ENCODE measurements around the gene ZNF236. TPM values are rescaled to one million over a fixed set of nuclear protein-coding genes. Genes with fewer than 3 reads are reported as not detected.

ZNF236 gene
- total RNA-seq, 2 experiments from 2014 or later: 18.2 to 24.3 TPM

DNA sequence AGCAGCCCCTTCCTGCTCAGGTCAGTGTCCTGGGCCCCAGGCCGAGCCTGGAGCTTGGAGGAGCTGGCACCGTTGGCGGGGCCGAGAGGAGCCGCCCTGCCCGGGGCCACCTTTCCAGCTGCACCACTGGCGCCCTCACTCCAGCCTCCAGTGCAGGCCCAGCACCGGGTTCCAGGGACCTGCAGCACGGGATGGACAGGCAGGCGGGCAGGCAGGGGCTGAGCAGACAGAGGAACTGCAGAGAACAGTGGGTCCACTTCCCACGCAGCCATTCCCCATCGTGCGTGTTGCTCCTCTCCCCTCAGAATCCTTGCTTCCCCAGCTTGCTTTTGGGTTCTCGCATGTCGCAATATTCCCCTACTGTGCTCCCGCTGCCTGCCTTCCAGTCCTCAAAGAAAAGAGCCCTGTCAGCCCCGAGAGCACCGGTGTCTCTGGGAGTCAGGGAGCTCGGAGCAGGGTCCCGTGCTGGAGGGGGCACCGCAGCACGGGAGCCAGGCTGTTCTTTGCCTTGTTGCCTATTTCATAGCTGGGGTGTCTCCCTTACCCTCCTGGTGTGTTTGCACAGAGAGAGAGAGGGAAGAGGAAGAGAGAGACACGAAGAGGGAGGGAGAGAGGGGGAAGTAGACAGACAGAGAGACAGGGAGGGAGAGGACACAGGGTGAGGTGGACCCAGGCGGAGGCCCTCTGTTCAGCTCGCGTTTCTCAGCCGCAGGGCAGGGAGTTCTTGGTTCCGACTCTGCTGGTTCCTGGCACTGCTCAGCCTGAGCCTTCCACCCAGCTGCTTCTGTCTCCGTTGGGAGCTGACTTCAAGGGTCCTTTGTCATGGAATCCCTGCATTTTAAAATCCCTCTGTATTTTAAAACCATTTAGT is 184.2 kb downstream of the ZNF236 start:
- CTCF ChIA-PET: interaction anchor here (1.0 to 1.1 kb wide), 2 partner anchors 9 to 205 kb away, joined by 3 read pairs; no protein-coding TSS in a partner anchor
- Mint-ChIP-seq H3K27me3 (ENCODE audit: low read depth) (no peaks in the 10 kb centered on the region), H3K4me3 (no peak overlapping the region), H3K27ac (no peak overlapping the region), H3K9me3 (ENCODE audit: insufficient read depth) (no peaks in the 10 kb centered on the region), H3K4me1 (ENCODE audit: low read depth) (peaks cover 44% of the 10 kb centered on the region), H3K36me3 (ENCODE audit: low read depth) (peaks cover 17% of the 10 kb centered on the region)
- ATAC-seq: no peak
- POLR2A ChIA-PET: interaction anchor here (1.4 kb wide), 1 partner anchor 48 kb away, joined by 3 read pairs; no protein-coding TSS in a partner anchor
- no peak for DNase-seq

DNA sequence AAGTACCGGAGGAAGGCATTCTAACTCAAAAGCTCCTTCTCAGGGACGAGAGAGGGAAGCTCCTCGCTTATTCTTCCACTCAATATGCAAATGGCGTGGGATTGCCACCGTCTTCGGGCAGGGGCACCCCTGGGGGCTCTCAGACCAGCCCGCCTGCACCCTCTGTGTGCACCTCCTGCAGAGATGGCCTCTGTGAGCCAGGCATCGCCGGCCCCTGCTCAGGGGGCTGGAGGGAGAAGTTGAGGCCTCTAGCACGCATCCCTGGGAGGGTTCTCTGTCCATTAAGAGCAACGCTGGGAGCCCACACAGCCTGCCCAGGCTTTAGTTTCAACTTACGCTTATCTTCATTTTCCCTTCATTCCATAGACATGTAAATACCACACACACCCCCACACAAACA is 184.9 kb downstream of the ZNF236 start:
- Mint-ChIP-seq H3K27me3 (ENCODE audit: low read depth) (no peaks in the 10 kb centered on the region), H3K4me3 (no peak overlapping the region), H3K4me1 (ENCODE audit: low read depth) (peaks cover 44% of the 10 kb centered on the region), H3K9me3 (ENCODE audit: insufficient read depth) (no peaks in the 10 kb centered on the region), H3K36me3 (ENCODE audit: low read depth) (peaks cover 23% of the 10 kb centered on the region), H3K27ac (peak overlapping the region; percentile 49)
- DNase-seq: no peak
- ATAC-seq: no peak
- CTCF ChIA-PET: interaction anchor here (1.0 to 1.1 kb wide), 2 partner anchors 8 to 205 kb away, joined by 3 read pairs; no protein-coding TSS in a partner anchor
- POLR2A ChIA-PET: interaction anchor here (1.4 kb wide), 1 partner anchor 47 kb away, joined by 3 read pairs; no protein-coding TSS in a partner anchor

- DNase-seq (no peak), ATAC-seq (no peak)
- peaks cover 28% of the 10 kb centered on the region for H3K36me3 Mint-ChIP-seq (ENCODE audit: low read depth)
- ChIA-PET CTCF (no interaction called here), POLR2A (no interaction called here)
- H3K4me3 Mint-ChIP-seq: no peak overlapping the region
- no peaks in the 10 kb centered on the region for H3K27me3 Mint-ChIP-seq (ENCODE audit: low read depth)
- no peak overlapping the region for H3K27ac Mint-ChIP-seq
- H3K4me1 Mint-ChIP-seq (ENCODE audit: low read depth): peaks cover 43% of the 10 kb centered on the region
- H3K9me3 Mint-ChIP-seq (ENCODE audit: insufficient read depth): no peaks in the 10 kb centered on the region
Observed at GRCh38 chr18:77008006-77008405, 185.6 kb downstream of the ZNF236 start.

GRCh38 chr18:77008576-77009315 is 186.4 kb downstream of the ZNF236 start:
- no peak for ATAC-seq
- no peaks in the 10 kb centered on the region for H3K27me3 Mint-ChIP-seq (ENCODE audit: low read depth)

GRCh38 chr18:77009675-77010074 is 187.3 kb downstream of the ZNF236 start:
- H3K4me3 Mint-ChIP-seq: no peak overlapping the region
- H3K27ac Mint-ChIP-seq: no peak overlapping the region
- H3K36me3 Mint-ChIP-seq (ENCODE audit: low read depth): peaks cover 34% of the 10 kb centered on the region
- peaks cover 27% of the 10 kb centered on the region for H3K4me1 Mint-ChIP-seq (ENCODE audit: low read depth)
- ATAC-seq (no peak), DNase-seq (no peak)
- H3K9me3 Mint-ChIP-seq (ENCODE audit: insufficient read depth): no peaks in the 10 kb centered on the region
- H3K27me3 Mint-ChIP-seq (ENCODE audit: low read depth): no peaks in the 10 kb centered on the region
- CTCF ChIA-PET: interaction anchor here (1.3 to 6.2 kb wide), 3 partner anchors 9 to 45 kb away, joined by 5 to 36 read pairs (median 6); no protein-coding TSS in a partner anchor
- POLR2A ChIA-PET: no interaction called here

More at GRCh38 chr18:77008576-77009315, 186.4 kb downstream of the ZNF236 start:
- Mint-ChIP-seq H3K36me3 (ENCODE audit: low read depth) (peaks cover 33% of the 10 kb centered on the region), H3K27ac (no peak overlapping the region), H3K9me3 (ENCODE audit: insufficient read depth) (no peaks in the 10 kb centered on the region), H3K4me1 (ENCODE audit: low read depth) (peaks cover 36% of the 10 kb centered on the region), H3K4me3 (no peak overlapping the region)
- ChIA-PET POLR2A (no interaction called here), CTCF (interaction anchor here (1.3 to 6.2 kb wide), 2 partner anchors 8 to 46 kb away, joined by 5 to 36 read pairs; no protein-coding TSS in a partner anchor)
- no peak for DNase-seq

- peaks cover 9% of the 10 kb centered on the region for H3K4me1 Mint-ChIP-seq (ENCODE audit: low read depth)
- CTCF ChIA-PET: interaction anchor here (1.2 to 6.2 kb wide), 3 partner anchors 8 to 43 kb away, joined by 3 to 36 read pairs (median 8); no protein-coding TSS in a partner anchor
- no peak overlapping the region for H3K4me3 Mint-ChIP-seq
- no peaks in the 10 kb centered on the region for H3K9me3 Mint-ChIP-seq (ENCODE audit: insufficient read depth)
- ATAC-seq (no peak), DNase-seq (no peak)
- H3K36me3 Mint-ChIP-seq (ENCODE audit: low read depth): peaks cover 45% of the 10 kb centered on the region
- no peaks in the 10 kb centered on the region for H3K27me3 Mint-ChIP-seq (ENCODE audit: low read depth)
- POLR2A ChIA-PET: no interaction called here
- peak overlapping the region; percentile 8 for H3K27ac Mint-ChIP-seq
Observed at GRCh38 chr18:77012120-77012519, 189.8 kb downstream of the ZNF236 start.

DNA sequence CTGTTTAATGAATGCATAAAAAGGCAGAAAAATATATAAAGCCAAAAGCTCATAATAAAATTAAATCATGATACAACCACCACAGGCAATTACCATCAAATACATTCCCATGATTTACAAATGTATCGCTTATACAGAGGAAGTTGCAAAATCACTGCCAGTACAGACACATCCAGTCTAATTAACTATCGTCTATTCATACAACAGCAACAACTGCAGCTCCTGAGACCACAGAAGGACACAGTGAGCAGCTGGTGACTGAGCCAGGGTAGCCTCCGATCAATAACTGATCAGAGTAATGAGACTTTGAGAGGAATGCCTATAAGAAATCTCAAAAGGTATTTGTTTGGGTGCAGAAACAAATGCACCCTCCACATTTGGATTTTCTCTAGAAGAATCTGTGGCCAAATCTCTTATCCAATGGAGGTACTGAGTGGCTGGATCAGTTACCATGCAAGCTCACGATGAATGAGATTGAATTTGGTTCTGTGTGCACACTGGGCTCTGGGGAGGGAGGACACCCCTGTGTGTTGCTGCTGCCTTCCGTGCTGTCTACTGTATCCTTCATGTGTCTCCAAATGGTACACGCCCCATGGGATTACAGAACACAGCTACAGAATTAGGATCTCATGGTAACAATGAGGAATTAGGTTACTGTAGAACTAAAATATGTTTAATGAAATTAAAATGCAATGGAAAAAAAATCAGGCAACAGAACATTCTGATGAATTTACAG is 190.6 kb downstream of the ZNF236 start:
- Mint-ChIP-seq H3K9me3 (ENCODE audit: insufficient read depth) (no peaks in the 10 kb centered on the region), H3K27ac (no peak overlapping the region), H3K36me3 (ENCODE audit: low read depth) (peaks cover 49% of the 10 kb centered on the region), H3K27me3 (ENCODE audit: low read depth) (no peaks in the 10 kb centered on the region), H3K4me3 (no peak overlapping the region), H3K4me1 (ENCODE audit: low read depth) (peaks cover 8% of the 10 kb centered on the region)
- ChIA-PET CTCF (interaction anchor here (1.2 to 6.2 kb wide), 5 partner anchors 9 to 210 kb away, joined by 3 to 36 read pairs (median 3); no protein-coding TSS in a partner anchor), POLR2A (interaction anchor here (0.6 to 0.8 kb wide), 2 partner anchors 9 to 134 kb away, joined by 3 read pairs; no protein-coding TSS in a partner anchor)
- ATAC-seq (no peak), DNase-seq (no peak)

GRCh38 chr18:77013811-77014521 is 191.6 kb downstream of the ZNF236 start:
- POLR2A ChIA-PET: interaction anchor here (0.7 kb wide), 1 partner anchor 42 kb away, joined by 3 read pairs; no protein-coding TSS in a partner anchor
- Mint-ChIP-seq H3K36me3 (ENCODE audit: low read depth) (peaks cover 51% of the 10 kb centered on the region), H3K27me3 (ENCODE audit: low read depth) (no peaks in the 10 kb centered on the region)

DNA sequence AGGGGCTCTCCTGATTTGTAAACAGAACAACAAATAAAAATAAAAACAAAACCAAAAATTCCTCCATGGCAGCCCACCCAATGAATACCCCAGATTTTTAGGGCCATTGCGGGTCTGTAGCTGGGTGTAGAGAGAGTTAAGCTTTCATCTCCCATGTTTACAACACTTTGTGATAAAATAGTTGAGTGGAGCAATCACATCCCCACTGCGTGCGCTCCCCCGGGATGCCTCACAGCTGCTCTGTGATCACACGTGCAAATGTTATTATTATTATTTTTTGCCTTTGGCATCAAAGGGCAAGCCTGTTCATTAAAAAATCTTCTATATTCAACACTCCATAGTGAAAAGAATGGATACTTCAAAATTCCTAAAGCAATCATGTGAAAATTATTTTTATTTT is 192.2 kb downstream of the ZNF236 start:
- ATAC-seq: no peak
- no peak overlapping the region for H3K27ac Mint-ChIP-seq
- H3K9me3 Mint-ChIP-seq (ENCODE audit: insufficient read depth): no peaks in the 10 kb centered on the region
- DNase-seq: no peak
- no peaks in the 10 kb centered on the region for H3K27me3 Mint-ChIP-seq (ENCODE audit: low read depth)
- CTCF ChIA-PET: interaction anchor here (0.9 to 6.2 kb wide), 4 partner anchors 8 to 211 kb away, joined by 3 to 36 read pairs (median 4); no protein-coding TSS in a partner anchor
- POLR2A ChIA-PET: interaction anchor here (0.7 kb wide), 1 partner anchor 42 kb away, joined by 3 read pairs; no protein-coding TSS in a partner anchor
- peaks cover 55% of the 10 kb centered on the region for H3K36me3 Mint-ChIP-seq (ENCODE audit: low read depth)
- peaks cover 5% of the 10 kb centered on the region for H3K4me1 Mint-ChIP-seq (ENCODE audit: low read depth)
- H3K4me3 Mint-ChIP-seq: no peak overlapping the region

More at GRCh38 chr18:77013811-77014521, 191.6 kb downstream of the ZNF236 start:
- CTCF ChIA-PET: interaction anchor here (1.0 to 6.2 kb wide), 5 partner anchors 10 to 211 kb away, joined by 3 to 36 read pairs (median 3); no protein-coding TSS in a partner anchor
- Mint-ChIP-seq H3K9me3 (ENCODE audit: insufficient read depth) (no peaks in the 10 kb centered on the region), H3K4me1 (ENCODE audit: low read depth) (peaks cover 7% of the 10 kb centered on the region), H3K27ac (no peak overlapping the region), H3K4me3 (no peak overlapping the region)
- ATAC-seq (no peak), DNase-seq (no peak)

DNA sequence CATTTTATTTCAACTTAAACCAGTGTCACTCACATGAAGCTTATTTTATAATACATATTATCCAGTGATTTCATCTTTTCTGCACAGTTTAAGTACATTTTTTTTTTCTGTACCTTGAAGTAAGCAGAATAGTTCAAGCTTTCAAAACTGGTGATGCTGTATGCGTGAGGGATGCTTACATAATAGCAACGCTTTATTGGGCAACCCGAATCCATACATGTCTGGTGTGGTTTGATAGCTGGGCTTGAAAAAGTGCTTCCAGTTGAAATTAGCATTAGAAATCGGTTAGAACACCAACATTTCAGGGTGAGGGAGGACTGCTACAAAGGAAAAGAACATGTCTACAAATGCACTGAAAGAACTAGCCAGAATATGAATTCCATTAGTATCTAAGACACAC is 192.8 kb downstream of the ZNF236 start:
- peaks cover 5% of the 10 kb centered on the region for H3K4me1 Mint-ChIP-seq (ENCODE audit: low read depth)
- peaks cover 60% of the 10 kb centered on the region for H3K36me3 Mint-ChIP-seq (ENCODE audit: low read depth)
- ATAC-seq (no peak), DNase-seq (no peak)
- no peak overlapping the region for H3K27ac Mint-ChIP-seq
- H3K4me3 Mint-ChIP-seq: no peak overlapping the region
- H3K27me3 Mint-ChIP-seq (ENCODE audit: low read depth): no peaks in the 10 kb centered on the region
- ChIA-PET CTCF (interaction anchor here (0.7 to 1.5 kb wide), 4 partner anchors 9 to 212 kb away, joined by 3 to 5 read pairs (median 3); no protein-coding TSS in a partner anchor), POLR2A (no interaction called here)
- no peaks in the 10 kb centered on the region for H3K9me3 Mint-ChIP-seq (ENCODE audit: insufficient read depth)

Measured in activated CD8-positive, alpha-beta T cell treated with anti-CD3 and anti-CD28 coated beads, Interleukin-2, amount 10 ng/mL, durations not matched to agents 7 days and 5 days (primary cell).